ENCODE measurements around the gene SETD7. TPM values are rescaled to one million over a fixed set of nuclear protein-coding genes. Genes with fewer than 3 reads are reported as not detected.

Gene SETD7
- polyA plus RNA-seq, 3 donors: 14.1 to 16.8 (median 15.4) TPM

DNA sequence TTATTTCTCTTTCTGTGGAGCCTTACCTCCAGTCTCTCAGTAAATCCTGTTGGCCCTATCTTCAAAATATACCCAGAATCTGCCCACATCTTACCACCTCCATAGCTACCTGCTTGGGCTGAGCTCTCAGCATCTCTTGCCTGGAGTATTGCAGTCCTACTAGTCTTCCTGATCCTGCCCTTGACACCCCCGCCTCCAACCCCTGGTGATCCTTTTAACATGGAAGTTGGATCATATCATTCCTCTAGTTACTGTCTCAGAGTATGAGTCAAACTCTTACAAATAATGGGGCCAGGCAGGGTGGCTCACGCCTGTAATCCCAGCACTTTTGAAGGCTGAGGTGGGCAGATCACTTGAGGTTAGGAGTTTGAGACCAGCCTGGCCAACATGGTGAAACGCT is 43.1 kb upstream of the SETD7 start:
- no peak for DNase-seq
- Histone ChIP-seq H3K9ac (ENCODE audit: insufficient read depth, low read length, poor library complexity, severe bottlenecking) (no peak overlapping the region), H3K9me3 (replicated peaks in 1 of 2; ENCODE audit: control insufficient read depth in 1 of 2, insufficient read depth in 1 of 2, low read length in 2 of 2) (no peaks in the 10 kb centered on the region), H3K27ac (ENCODE audit: low read depth in 1 of 2, low read length in 2 of 2) (no peak overlapping the region), H3K36me3 (replicated peaks in 1 of 2; ENCODE audit: control insufficient read depth in 1 of 2, insufficient read depth in 2 of 2, low read length in 2 of 2) (no peaks in the 10 kb centered on the region), H3K4me2 (replicated peaks; ENCODE audit: extremely low read depth, low read length, poor library complexity, severe bottlenecking) (no peak overlapping the region), H3K27me3 (ENCODE audit: control insufficient read depth in 2 of 2, insufficient read depth in 2 of 2, low read length in 2 of 2) (peaks cover 0 to 3% of the 10 kb centered on the region in 2 donors), H4K20me1 (ENCODE audit: insufficient read depth, low read length) (no peaks in the 10 kb centered on the region), H2AFZ (ENCODE audit: insufficient read depth, low read depth, low read length, poor library complexity, severe bottlenecking) (no peak overlapping the region), H3K4me3 (replicated peaks in 1 of 3; ENCODE audit: low read depth in 2 of 3, low read length in 3 of 3) (no peak overlapping the region), H3K79me2 (ENCODE audit: insufficient read depth, low read length) (no peaks in the 10 kb centered on the region), H3K4me1 (ENCODE audit: control insufficient read depth in 1 of 2, insufficient read depth in 2 of 2, low read length in 2 of 2) (no peaks in the 10 kb centered on the region)
- peaks cover 2 to 9% (median 3%) of the 10 kb centered on the region in 3 donors for H3K27me3 Mint-ChIP-seq (ENCODE audit: low read depth in 3 of 3)
- peaks cover 0 to 2% (median 0%) of the 10 kb centered on the region in 7 donors for H3K9me3 Mint-ChIP-seq
- intact Hi-C loops (cut with micrococcal nuclease): no loop called here
- no peaks in the 10 kb centered on the region for H3K4me1 Mint-ChIP-seq
- H3K4me3 Mint-ChIP-seq: no peak overlapping the region
- H3K36me3 Mint-ChIP-seq: no peaks in the 10 kb centered on the region
- no CpG with 5 or more reads among the region's 3 CpGs for WGBS (ENCODE audit: insufficient coverage)
- no peak overlapping the region for H3K27ac Mint-ChIP-seq
- TF ChIP-seq, protein P1, sequence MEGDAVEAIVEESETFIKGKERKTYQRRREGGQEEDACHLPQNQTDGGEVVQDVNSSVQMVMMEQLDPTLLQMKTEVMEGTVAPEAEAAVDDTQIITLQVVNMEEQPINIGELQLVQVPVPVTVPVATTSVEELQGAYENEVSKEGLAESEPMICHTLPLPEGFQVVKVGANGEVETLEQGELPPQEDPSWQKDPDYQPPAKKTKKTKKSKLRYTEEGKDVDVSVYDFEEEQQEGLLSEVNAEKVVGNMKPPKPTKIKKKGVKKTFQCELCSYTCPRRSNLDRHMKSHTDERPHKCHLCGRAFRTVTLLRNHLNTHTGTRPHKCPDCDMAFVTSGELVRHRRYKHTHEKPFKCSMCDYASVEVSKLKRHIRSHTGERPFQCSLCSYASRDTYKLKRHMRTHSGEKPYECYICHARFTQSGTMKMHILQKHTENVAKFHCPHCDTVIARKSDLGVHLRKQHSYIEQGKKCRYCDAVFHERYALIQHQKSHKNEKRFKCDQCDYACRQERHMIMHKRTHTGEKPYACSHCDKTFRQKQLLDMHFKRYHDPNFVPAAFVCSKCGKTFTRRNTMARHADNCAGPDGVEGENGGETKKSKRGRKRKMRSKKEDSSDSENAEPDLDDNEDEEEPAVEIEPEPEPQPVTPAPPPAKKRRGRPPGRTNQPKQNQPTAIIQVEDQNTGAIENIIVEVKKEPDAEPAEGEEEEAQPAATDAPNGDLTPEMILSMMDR (IDR thresholded peaks at IDR 0.05): no peak

DNA sequence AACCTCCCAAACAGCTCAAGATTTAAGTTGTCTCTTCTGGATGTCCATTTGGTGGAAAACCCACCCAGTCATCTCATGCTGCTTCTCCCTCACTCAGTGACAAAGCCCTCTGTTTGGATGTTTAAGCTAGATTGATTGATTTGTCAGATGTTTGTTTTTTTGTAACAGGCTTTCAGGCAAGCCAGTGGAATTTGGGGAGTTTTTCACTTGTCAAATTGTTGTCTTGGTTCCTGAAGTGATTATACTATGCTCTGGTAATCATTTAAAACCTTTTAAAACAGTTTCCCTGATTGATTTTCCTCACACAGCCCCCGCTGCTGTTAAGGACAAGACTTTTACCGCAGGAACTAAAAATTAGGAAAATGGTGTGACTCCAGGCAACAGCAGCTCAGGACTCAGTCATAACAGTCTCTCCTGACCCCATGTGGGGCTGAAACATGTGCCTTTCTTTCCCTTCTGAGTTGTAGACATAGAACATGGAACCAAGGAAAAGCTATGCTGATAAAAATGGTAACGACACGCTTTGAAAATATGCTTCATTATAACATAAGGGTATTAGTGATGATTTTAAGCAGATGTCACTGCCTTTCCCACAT is 40.8 kb upstream of the SETD7 start:
- peaks cover 2 to 3% of the 10 kb centered on the region in 2 donors for H3K27me3 ChIP-seq (ENCODE audit: control insufficient read depth in 2 of 2, insufficient read depth in 2 of 2, low read length in 2 of 2)
- H3K79me2 ChIP-seq (ENCODE audit: insufficient read depth, low read length): no peaks in the 10 kb centered on the region
- no peak overlapping the region for H3K27ac ChIP-seq (ENCODE audit: low read depth in 1 of 2, low read length in 2 of 2)
- H3K27ac Mint-ChIP-seq: no peak overlapping the region
- H3K27me3 Mint-ChIP-seq (ENCODE audit: low read depth in 3 of 3): peaks cover 2 to 10% (median 3%) of the 10 kb centered on the region in 3 donors
- no peaks in the 10 kb centered on the region for H3K36me3 Mint-ChIP-seq
- H3K4me3 ChIP-seq (replicated peaks in 1 of 3; ENCODE audit: low read depth in 2 of 3, low read length in 3 of 3): no peak overlapping the region
- intact Hi-C loops (cut with micrococcal nuclease): no loop called here
- H4K20me1 ChIP-seq (ENCODE audit: insufficient read depth, low read length): no peaks in the 10 kb centered on the region
- H3K4me1 Mint-ChIP-seq: no peaks in the 10 kb centered on the region
- peaks cover 0 to 2% (median 0%) of the 10 kb centered on the region in 7 donors for H3K9me3 Mint-ChIP-seq
- H3K4me3 Mint-ChIP-seq: no peak overlapping the region
- H3K9ac ChIP-seq (ENCODE audit: insufficient read depth, low read length, poor library complexity, severe bottlenecking): no peak overlapping the region
- no peaks in the 10 kb centered on the region for H3K36me3 ChIP-seq (replicated peaks in 1 of 2; ENCODE audit: control insufficient read depth in 1 of 2, insufficient read depth in 2 of 2, low read length in 2 of 2)
- no peaks in the 10 kb centered on the region for H3K9me3 ChIP-seq (replicated peaks in 1 of 2; ENCODE audit: control insufficient read depth in 1 of 2, insufficient read depth in 1 of 2, low read length in 2 of 2)
- 67% methylated on average over 1 of the region's 4 CpGs for WGBS (ENCODE audit: insufficient coverage)
- DNase-seq: no peak
- TF ChIP-seq, protein P1 (IDR thresholded peaks at IDR 0.05): no peak
- H2AFZ ChIP-seq (ENCODE audit: insufficient read depth, low read depth, low read length, poor library complexity, severe bottlenecking): no peak overlapping the region
- no peak overlapping the region for H3K4me2 ChIP-seq (replicated peaks; ENCODE audit: extremely low read depth, low read length, poor library complexity, severe bottlenecking)
- H3K4me1 ChIP-seq (ENCODE audit: control insufficient read depth in 1 of 2, insufficient read depth in 2 of 2, low read length in 2 of 2): no peaks in the 10 kb centered on the region

All from CD14-positive monocyte (primary cell).